Measurements from ENCODE around the gene VCL. TPM values are rescaled to one million over a fixed set of nuclear protein-coding genes. Genes with fewer than 3 reads are reported as not detected.

VCL gene
- total and polyA plus RNA-seq, 4 donors, result 4.3 to 37.8 (median 17.3) TPM

DNA sequence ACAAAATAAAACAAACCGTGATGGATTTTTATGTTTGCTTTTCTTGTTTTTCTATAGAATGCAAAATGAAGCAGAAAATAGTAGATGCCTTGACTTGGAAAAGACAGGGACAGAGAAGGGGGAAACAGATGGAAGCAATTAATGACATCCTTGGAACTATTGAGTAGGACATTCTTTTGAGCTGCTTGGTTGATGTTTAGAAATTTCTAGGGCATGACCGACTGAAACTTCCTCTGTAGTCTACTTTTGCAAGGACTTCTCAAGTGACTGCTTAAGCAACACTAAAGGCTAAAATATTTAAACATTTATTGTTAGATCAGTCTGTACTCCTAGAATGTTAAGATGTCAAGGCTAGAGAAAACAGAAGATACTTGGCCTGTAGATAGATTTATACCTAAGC lies 49.4 kb downstream of the VCL start:
- H3K4me1 ChIP-seq (ENCODE audit: control insufficient read depth in 4 of 4, insufficient read depth in 4 of 4, low read length in 3 of 4), result peaks cover 6 to 18% (median 10%) of the 10 kb centered on the region in 4 donors

DNA sequence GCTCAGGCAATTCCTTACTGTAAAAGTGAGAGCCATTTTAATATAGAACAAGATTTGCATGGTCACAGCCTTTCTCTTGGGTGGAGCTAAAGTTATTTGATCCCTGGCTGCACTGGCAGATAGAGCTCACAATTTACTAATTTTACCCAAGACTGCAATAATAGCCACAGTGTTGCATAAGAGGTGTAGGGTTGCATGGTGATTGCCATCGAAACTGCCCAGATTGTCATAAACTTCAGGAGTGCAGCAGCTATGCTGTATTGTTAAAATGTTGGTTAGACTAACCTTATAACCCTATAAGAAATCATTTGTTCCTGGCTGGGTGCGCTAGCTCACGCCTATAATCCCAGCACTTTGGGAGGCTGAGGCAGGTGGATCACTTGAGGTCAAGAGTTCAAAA lies 50.0 kb downstream of the VCL start:
- Histone ChIP-seq H3K27me3 (ENCODE audit: control insufficient read depth in 4 of 4, insufficient read depth in 4 of 4, low read length in 3 of 4) (no peaks in the 10 kb centered on the region), H3K36me3 (ENCODE audit: control insufficient read depth in 4 of 4, insufficient read depth in 3 of 4, low read depth in 1 of 4, low read length in 3 of 4) (peaks cover 0 to 2% (median 0%) of the 10 kb centered on the region in 4 donors), H3K9me3 (ENCODE audit: control insufficient read depth in 4 of 4, low read length in 3 of 4) (no peaks in the 10 kb centered on the region), H3K4me1 (ENCODE audit: control insufficient read depth in 4 of 4, insufficient read depth in 4 of 4, low read length in 3 of 4) (peaks cover 6 to 18% (median 10%) of the 10 kb centered on the region in 4 donors), H3K4me3 (ENCODE audit: low read depth in 1 of 3, low read length in 3 of 3) (no peak overlapping the region), H3K9ac (ENCODE audit: low read depth in 1 of 2, low read length in 2 of 2) (no peak overlapping the region), H3K27ac (ENCODE audit: low read depth in 1 of 2, low read length in 2 of 2) (no peak overlapping the region)
- DNase-seq (ENCODE audit: low spot score), result no peak
- 71% methylated on average over 3 of the region's 3 CpGs for WGBS
- TF ChIP-seq ATF3 (IDR thresholded peaks at IDR 0.05) (no peak), YY1 (IDR thresholded peaks at IDR 0.05) (no peak)
- TF ChIP-seq, protein P1, sequence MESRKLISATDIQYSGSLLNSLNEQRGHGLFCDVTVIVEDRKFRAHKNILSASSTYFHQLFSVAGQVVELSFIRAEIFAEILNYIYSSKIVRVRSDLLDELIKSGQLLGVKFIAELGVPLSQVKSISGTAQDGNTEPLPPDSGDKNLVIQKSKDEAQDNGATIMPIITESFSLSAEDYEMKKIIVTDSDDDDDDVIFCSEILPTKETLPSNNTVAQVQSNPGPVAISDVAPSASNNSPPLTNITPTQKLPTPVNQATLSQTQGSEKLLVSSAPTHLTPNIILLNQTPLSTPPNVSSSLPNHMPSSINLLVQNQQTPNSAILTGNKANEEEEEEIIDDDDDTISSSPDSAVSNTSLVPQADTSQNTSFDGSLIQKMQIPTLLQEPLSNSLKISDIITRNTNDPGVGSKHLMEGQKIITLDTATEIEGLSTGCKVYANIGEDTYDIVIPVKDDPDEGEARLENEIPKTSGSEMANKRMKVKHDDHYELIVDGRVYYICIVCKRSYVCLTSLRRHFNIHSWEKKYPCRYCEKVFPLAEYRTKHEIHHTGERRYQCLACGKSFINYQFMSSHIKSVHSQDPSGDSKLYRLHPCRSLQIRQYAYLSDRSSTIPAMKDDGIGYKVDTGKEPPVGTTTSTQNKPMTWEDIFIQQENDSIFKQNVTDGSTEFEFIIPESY (IDR thresholded peaks at IDR 0.05), result no peak

More for the DNA sequence above, 49.4 kb downstream of the VCL start:
- 82% methylated on average over 2 of the region's 2 CpGs for WGBS
- Histone ChIP-seq H3K36me3 (ENCODE audit: control insufficient read depth in 4 of 4, insufficient read depth in 3 of 4, low read depth in 1 of 4, low read length in 3 of 4) (peaks cover 0 to 2% (median 0%) of the 10 kb centered on the region in 4 donors), H3K4me3 (ENCODE audit: low read depth in 1 of 3, low read length in 3 of 3) (no peak overlapping the region), H3K9ac (ENCODE audit: low read depth in 1 of 2, low read length in 2 of 2) (no peak overlapping the region), H3K27ac (ENCODE audit: low read depth in 1 of 2, low read length in 2 of 2) (no peak overlapping the region), H3K27me3 (ENCODE audit: control insufficient read depth in 4 of 4, insufficient read depth in 4 of 4, low read length in 3 of 4) (no peaks in the 10 kb centered on the region), H3K9me3 (ENCODE audit: control insufficient read depth in 4 of 4, low read length in 3 of 4) (no peaks in the 10 kb centered on the region)
- no peak for TF ChIP-seq TAF1 (conservative IDR thresholded peaks at IDR 0.05)
- TF ChIP-seq ATF3 (IDR thresholded peaks at IDR 0.05), result no peak
- no peak for TF ChIP-seq JUND (IDR thresholded peaks at IDR 0.05)
- no peak for TF ChIP-seq SP1 (IDR thresholded peaks at IDR 0.05)
- no peak for DNase-seq (ENCODE audit: low spot score)

DNA sequence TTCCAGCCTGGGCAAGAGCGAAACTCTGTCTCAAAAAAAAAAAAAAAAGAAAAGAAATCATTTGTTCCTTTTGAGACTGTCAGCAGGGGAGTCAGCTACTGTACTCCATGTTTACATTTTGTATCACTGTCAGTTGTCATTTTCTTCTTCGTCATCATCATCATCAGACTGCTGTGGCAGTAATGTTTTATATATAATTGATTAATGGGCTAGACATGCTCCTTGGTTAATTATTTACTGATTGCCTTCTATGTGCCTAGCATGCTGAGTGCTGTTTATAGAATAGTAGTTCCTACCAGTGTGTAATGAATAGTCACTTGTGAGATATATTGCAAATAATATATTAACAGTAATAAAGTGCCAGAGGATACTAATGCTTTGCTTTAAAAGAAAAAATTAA lies 50.5 kb downstream of the VCL start:
- H3K36me3 ChIP-seq (ENCODE audit: control insufficient read depth in 4 of 4, insufficient read depth in 3 of 4, low read depth in 1 of 4, low read length in 3 of 4), result peaks cover 0 to 2% (median 0%) of the 10 kb centered on the region in 4 donors
- H3K4me3 ChIP-seq (ENCODE audit: low read depth in 1 of 3, low read length in 3 of 3), result no peak overlapping the region
- no peak for DNase-seq (ENCODE audit: low spot score)
- TF ChIP-seq, protein P2, sequence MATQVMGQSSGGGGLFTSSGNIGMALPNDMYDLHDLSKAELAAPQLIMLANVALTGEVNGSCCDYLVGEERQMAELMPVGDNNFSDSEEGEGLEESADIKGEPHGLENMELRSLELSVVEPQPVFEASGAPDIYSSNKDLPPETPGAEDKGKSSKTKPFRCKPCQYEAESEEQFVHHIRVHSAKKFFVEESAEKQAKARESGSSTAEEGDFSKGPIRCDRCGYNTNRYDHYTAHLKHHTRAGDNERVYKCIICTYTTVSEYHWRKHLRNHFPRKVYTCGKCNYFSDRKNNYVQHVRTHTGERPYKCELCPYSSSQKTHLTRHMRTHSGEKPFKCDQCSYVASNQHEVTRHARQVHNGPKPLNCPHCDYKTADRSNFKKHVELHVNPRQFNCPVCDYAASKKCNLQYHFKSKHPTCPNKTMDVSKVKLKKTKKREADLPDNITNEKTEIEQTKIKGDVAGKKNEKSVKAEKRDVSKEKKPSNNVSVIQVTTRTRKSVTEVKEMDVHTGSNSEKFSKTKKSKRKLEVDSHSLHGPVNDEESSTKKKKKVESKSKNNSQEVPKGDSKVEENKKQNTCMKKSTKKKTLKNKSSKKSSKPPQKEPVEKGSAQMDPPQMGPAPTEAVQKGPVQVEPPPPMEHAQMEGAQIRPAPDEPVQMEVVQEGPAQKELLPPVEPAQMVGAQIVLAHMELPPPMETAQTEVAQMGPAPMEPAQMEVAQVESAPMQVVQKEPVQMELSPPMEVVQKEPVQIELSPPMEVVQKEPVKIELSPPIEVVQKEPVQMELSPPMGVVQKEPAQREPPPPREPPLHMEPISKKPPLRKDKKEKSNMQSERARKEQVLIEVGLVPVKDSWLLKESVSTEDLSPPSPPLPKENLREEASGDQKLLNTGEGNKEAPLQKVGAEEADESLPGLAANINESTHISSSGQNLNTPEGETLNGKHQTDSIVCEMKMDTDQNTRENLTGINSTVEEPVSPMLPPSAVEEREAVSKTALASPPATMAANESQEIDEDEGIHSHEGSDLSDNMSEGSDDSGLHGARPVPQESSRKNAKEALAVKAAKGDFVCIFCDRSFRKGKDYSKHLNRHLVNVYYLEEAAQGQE (IDR thresholded peaks at IDR 0.05), result no peak
- TF ChIP-seq, protein P1 (IDR thresholded peaks at IDR 0.05), result no peak
- H3K9ac ChIP-seq (ENCODE audit: low read depth in 1 of 2, low read length in 2 of 2), result no peak overlapping the region
- 76% methylated on average over 2 of the region's 2 CpGs for WGBS
- no peaks in the 10 kb centered on the region for H3K27me3 ChIP-seq (ENCODE audit: control insufficient read depth in 4 of 4, insufficient read depth in 4 of 4, low read length in 3 of 4)
- H3K9me3 ChIP-seq (ENCODE audit: control insufficient read depth in 4 of 4, low read length in 3 of 4), result no peaks in the 10 kb centered on the region
- H3K27ac ChIP-seq (ENCODE audit: low read depth in 1 of 2, low read length in 2 of 2), result no peak overlapping the region
- H3K4me1 ChIP-seq (ENCODE audit: control insufficient read depth in 4 of 4, insufficient read depth in 4 of 4, low read length in 3 of 4), result peaks cover 6 to 18% (median 10%) of the 10 kb centered on the region in 4 donors
